Upper lobe of left lung (tissue), 4 donors: ENCODE measurements around the gene ACSBG1.

ENCODE experiments used
- CTCF ChIP-seq, 6 experiments: fragments of 450-650 bp in 4 of 6; fragments of 200-600 bp in 2 of 6; sonication (generic) in 2 of 6; IDR thresholded peaks; one replicate each; pipeline ENCODE4 v1.5.1; 2016 to 2019; ENCODE audit warnings: antibody characterized with exemption in 6 of 6
- EP300 ChIP-seq, 4 donors: sonication (generic); formaldehyde crosslinking; IDR thresholded peaks; one replicate each; pipeline ENCODE4 v1.5.1; 2017; ENCODE audit warnings: antibody characterized with exemption in 4 of 4, control low read depth in 2 of 4
- POLR2A ChIP-seq, 4 donors: fragments of 450-650 bp; IDR thresholded peaks; one replicate each; pipeline ENCODE4 v1.5.1; 2016 to 2017; ENCODE audit warnings: antibody characterized with exemption in 4 of 4, mild to moderate bottlenecking in 2 of 4
- POLR2AphosphoS5 ChIP-seq, 2 donors: sonication (generic); formaldehyde crosslinking; IDR thresholded peaks; one replicate each; pipeline ENCODE4 v1.5.1; 2017; ENCODE audit warnings: antibody characterized with exemption in 2 of 2

- no peak for TF ChIP-seq CTCF (IDR thresholded peaks at IDR 0.05)
- TF ChIP-seq POLR2A (IDR thresholded peaks at IDR 0.05), result no peak
- no peak for TF ChIP-seq EP300 (IDR thresholded peaks at IDR 0.05)
- TF ChIP-seq POLR2AphosphoS5 (IDR thresholded peaks at IDR 0.05), result no peak
Observed at GRCh38 chr15:78224023-78224411, 10.3 kb downstream of the ACSBG1 start.
